Natural killer cell (primary cell): Measurements from ENCODE around the gene PRAMEF1. TPM values are rescaled to one million over a fixed set of nuclear protein-coding genes. Genes with fewer than 3 reads are reported as not detected.

Experiments used
- ATAC-seq, 3 donors: fragments of 150-1000 bp in 2 of 3; fragments of 200-7000 bp in 1 of 3; cut with Tn5 transposase; 1 replicate in 1 of 3; 2 replicates in 2 of 3; pipeline ENCODE4 v1.10.0; 2021; ENCODE audit warnings: mild to moderate bottlenecking in 2 of 3, moderate library complexity in 2 of 3
- DNase-seq, 2 donors: peaks; one replicate each; pipeline versions ENCODE4 v3.0.0 to v3.0.0-alpha.2; 2013 to 2021; ENCODE audit warnings: mixed read lengths in 1 of 2
- H3K27ac ChIP-seq: one replicate; pipeline ENCODE4 v1.5.1; 2013; ENCODE audit warnings: mild to moderate bottlenecking, low read length
- H3K27me3 ChIP-seq: one replicate; pipeline ENCODE4 v1.6.1; 2013; ENCODE audit warnings: low read length; ENCODE audit not compliant: control insufficient read depth, insufficient read depth
- H3K36me3 ChIP-seq: one replicate; pipeline ENCODE4 v1.6.1; 2013; ENCODE audit warnings: low read length; ENCODE audit not compliant: control insufficient read depth, insufficient read depth
- H3K4me1 ChIP-seq: one replicate; pipeline ENCODE4 v1.6.1; 2013; ENCODE audit warnings: low read length; ENCODE audit not compliant: control insufficient read depth, insufficient read depth
- H3K4me3 ChIP-seq: one replicate; pipeline ENCODE4 v1.5.1; 2013; ENCODE audit warnings: low read length
- H3K9me3 ChIP-seq: one replicate; pipeline ENCODE4 v1.6.1; 2013; ENCODE audit warnings: low read length; ENCODE audit not compliant: control insufficient read depth, insufficient read depth
- H3K27ac Mint-ChIP-seq, 2 donors: one replicate each; pipeline ENCODE4 v1.8.0; 2022; ENCODE audit warnings: mild to moderate bottlenecking in 2 of 2, mixed read lengths in 2 of 2, moderate library complexity in 1 of 2
- H3K27me3 Mint-ChIP-seq, 2 donors: one replicate each; pipeline ENCODE4 v1.8.0; 2022; ENCODE audit warnings: low read depth in 2 of 2, mixed read lengths in 2 of 2
- H3K36me3 Mint-ChIP-seq: one replicate; pipeline ENCODE4 v1.8.0; 2022; ENCODE audit warnings: mixed read lengths
- H3K4me1 Mint-ChIP-seq, 2 donors: one replicate each; pipeline ENCODE4 v1.8.0; 2022; ENCODE audit warnings: mixed read lengths in 2 of 2
- H3K4me3 Mint-ChIP-seq: one replicate; pipeline ENCODE4 v1.8.0; 2022; ENCODE audit warnings: mild to moderate bottlenecking, moderate library complexity, mixed read lengths
- H3K9me3 Mint-ChIP-seq, 2 donors: one replicate each; pipeline ENCODE4 v1.8.0; 2022; ENCODE audit warnings: mixed read lengths in 2 of 2
- WGBS: methylation state at CpG from one replicate; pipeline ENCODE4 v1.1.7; 2013; ENCODE audit warnings: missing lambda C conversion rate; ENCODE audit not compliant: insufficient coverage; 5-methylcytosine and 5-hydroxymethylcytosine counted together
- intact Hi-C: fragments of 100-400 bp; cut with micrococcal nuclease; formaldehyde crosslinking; loops from one replicate; pipeline ENCODE4 v1.14.2; 2022
- total RNA-seq, 4 donors: library from RNA; stranded (reverse); fragments of 120-200 nt in 1 of 4; gene quantifications; one replicate each; pipeline versions ENCODE4 v1.2.3 to v1.2.4, GENCODE V29; 2013 to 2022
- TF ChIP-seq, protein P1 (sequence below): fragments of 200-600 bp; IDR thresholded peaks from one replicate; pipeline ENCODE4 v1.8.0; 2022; ENCODE audit warnings: antibody characterized with exemption

The PRAMEF1 gene
- total RNA-seq, 3 donors from 2014 or later (not counting 1 experiment from before 2014, with no cell fraction given): not detected

GRCh38 chr1:12745992-12746323 is 45.2 kb upstream of the PRAMEF1 start, which contains the start of gene CFAP107:
Gene CFAP107 (plus strand): TSS chr1:12746200. CDS start chr1:12746431, 231 bp downstream.
- H3K4me3 Mint-ChIP-seq: no peak within 1 kb of the TSS
- Histone ChIP-seq H3K36me3 (no peaks in the 10 kb centered on the region), H3K27ac (no peak within 1 kb of the TSS), H3K4me1 (no peaks in the 10 kb centered on the region), H3K4me3 (no peak within 1 kb of the TSS), H3K27me3 (peaks cover 7% of the 10 kb centered on the region), H3K9me3 (peaks cover 12% of the 10 kb centered on the region)
- peaks cover 12 to 68% of the 10 kb centered on the region in 2 donors for H3K27me3 Mint-ChIP-seq
- WGBS: 17% methylated on average over 2 of the region's 2 CpGs
- TF ChIP-seq, protein P1, sequence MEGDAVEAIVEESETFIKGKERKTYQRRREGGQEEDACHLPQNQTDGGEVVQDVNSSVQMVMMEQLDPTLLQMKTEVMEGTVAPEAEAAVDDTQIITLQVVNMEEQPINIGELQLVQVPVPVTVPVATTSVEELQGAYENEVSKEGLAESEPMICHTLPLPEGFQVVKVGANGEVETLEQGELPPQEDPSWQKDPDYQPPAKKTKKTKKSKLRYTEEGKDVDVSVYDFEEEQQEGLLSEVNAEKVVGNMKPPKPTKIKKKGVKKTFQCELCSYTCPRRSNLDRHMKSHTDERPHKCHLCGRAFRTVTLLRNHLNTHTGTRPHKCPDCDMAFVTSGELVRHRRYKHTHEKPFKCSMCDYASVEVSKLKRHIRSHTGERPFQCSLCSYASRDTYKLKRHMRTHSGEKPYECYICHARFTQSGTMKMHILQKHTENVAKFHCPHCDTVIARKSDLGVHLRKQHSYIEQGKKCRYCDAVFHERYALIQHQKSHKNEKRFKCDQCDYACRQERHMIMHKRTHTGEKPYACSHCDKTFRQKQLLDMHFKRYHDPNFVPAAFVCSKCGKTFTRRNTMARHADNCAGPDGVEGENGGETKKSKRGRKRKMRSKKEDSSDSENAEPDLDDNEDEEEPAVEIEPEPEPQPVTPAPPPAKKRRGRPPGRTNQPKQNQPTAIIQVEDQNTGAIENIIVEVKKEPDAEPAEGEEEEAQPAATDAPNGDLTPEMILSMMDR: no peak
- no peak within 1 kb of the TSS for H3K27ac Mint-ChIP-seq
- ATAC-seq (no peak), DNase-seq (no peak)
- H3K36me3 Mint-ChIP-seq: peaks cover 34% of the 10 kb centered on the region
- intact Hi-C loops: no loop called here
- peaks cover 17 to 18% of the 10 kb centered on the region in 2 donors for H3K9me3 Mint-ChIP-seq
- H3K4me1 Mint-ChIP-seq: peaks cover 0 to 6% of the 10 kb centered on the region in 2 donors

DNA sequence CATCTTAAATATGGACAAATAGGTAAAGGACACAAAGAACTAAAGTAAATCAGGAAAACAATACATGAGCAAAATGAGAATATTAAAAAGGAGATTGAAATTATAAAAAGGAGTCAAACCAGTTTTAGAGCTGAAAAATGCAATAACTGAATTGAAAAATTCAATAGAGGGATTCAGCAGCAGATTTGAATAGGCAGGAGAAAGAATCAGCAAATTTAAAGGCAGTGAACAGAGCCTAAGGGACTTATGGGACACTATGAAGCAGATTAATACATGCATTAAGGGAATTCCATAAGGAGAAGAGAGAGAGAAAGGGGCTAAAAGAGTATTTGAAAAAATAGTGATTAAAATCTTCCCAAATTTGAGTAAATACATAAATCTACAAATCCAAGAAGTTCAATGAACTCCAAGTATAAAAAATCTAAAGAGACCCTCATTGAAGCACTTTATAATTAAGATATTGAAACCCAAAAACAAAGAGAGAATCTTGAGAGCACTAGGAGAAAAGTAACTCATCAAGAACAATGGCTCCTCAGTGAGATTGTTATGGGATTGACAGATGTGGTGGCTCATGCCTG is 42.3 kb upstream of the PRAMEF1 start:
- Mint-ChIP-seq H3K9me3 (peaks cover 17 to 18% of the 10 kb centered on the region in 2 donors), H3K27me3 (peaks cover 22 to 81% of the 10 kb centered on the region in 2 donors), H3K4me1 (peaks cover 0 to 6% of the 10 kb centered on the region in 2 donors), H3K36me3 (peaks cover 34% of the 10 kb centered on the region), H3K4me3 (no peak overlapping the region), H3K27ac (no peak overlapping the region)
- H3K4me1 ChIP-seq: no peaks in the 10 kb centered on the region
- intact Hi-C loops: no loop called here
- H3K9me3 ChIP-seq: peaks cover 12% of the 10 kb centered on the region
- ATAC-seq (no peak), DNase-seq (no peak)
- TF ChIP-seq, protein P1: no peak
- no peaks in the 10 kb centered on the region for H3K36me3 ChIP-seq
- H3K27me3 ChIP-seq: peaks cover 7% of the 10 kb centered on the region
- no peak overlapping the region for H3K4me3 ChIP-seq
- no peak overlapping the region for H3K27ac ChIP-seq

- Mint-ChIP-seq H3K4me3 (no peak overlapping the region), H3K27ac (no peak overlapping the region), H3K9me3 (peaks cover 8 to 9% of the 10 kb centered on the region in 2 donors), H3K36me3 (peaks cover 12% of the 10 kb centered on the region), H3K27me3 (peaks cover 36 to 64% of the 10 kb centered on the region in 2 donors), H3K4me1 (no peaks in the 10 kb centered on the region)
- Histone ChIP-seq H3K27me3 (peaks cover 6% of the 10 kb centered on the region), H3K9me3 (no peaks in the 10 kb centered on the region), H3K27ac (no peak overlapping the region), H3K4me1 (no peaks in the 10 kb centered on the region), H3K36me3 (no peaks in the 10 kb centered on the region), H3K4me3 (no peak overlapping the region)
- intact Hi-C loops: no loop called here
- TF ChIP-seq, protein P1: no peak
- no peak for DNase-seq
- ATAC-seq: no peak
- WGBS: 80% methylated on average over 2 of the region's 4 CpGs
Measured at GRCh38 chr1:12754738-12755137, 36.5 kb upstream of the PRAMEF1 start.

DNA sequence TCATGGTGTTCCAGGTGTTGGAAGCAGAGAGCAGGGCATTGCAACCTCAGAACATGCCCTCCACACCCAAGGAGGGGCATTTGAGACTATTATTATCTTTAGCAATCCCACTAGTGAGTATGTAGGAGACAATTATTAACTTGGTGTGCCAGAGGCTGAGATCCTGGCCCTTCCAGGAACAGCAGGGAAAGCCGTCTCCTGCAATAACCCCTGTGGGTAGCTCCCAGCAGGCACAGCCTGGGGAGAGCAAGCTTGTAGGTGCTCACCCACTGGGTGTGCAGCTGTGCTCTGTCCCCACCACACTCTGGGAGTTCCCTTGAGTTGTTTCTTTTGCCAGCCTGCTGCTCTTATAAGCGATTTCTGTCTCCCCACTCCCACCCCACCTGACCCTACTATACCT is 34.9 kb upstream of the PRAMEF1 start:
- Histone ChIP-seq H3K4me3 (no peak overlapping the region), H3K4me1 (no peaks in the 10 kb centered on the region), H3K27me3 (no peaks in the 10 kb centered on the region), H3K27ac (no peak overlapping the region), H3K36me3 (no peaks in the 10 kb centered on the region), H3K9me3 (no peaks in the 10 kb centered on the region)
- DNase-seq (no peak), ATAC-seq (no peak)
- intact Hi-C loops: no loop called here
- no peak overlapping the region for H3K4me3 Mint-ChIP-seq
- whole genome bisulfite sequencing: 67% methylated on average over 1 of the region's 2 CpGs
- TF ChIP-seq, protein P1: no peak
- peaks cover 27 to 53% of the 10 kb centered on the region in 2 donors for H3K27me3 Mint-ChIP-seq
- no peaks in the 10 kb centered on the region for H3K4me1 Mint-ChIP-seq
- H3K27ac Mint-ChIP-seq: no peak overlapping the region
- H3K9me3 Mint-ChIP-seq: no peaks in the 10 kb centered on the region
- no peaks in the 10 kb centered on the region for H3K36me3 Mint-ChIP-seq
